Myocyte (in vitro differentiated cells): ENCODE data around the gene OVAAL. TPM values are rescaled to one million over a fixed set of nuclear protein-coding genes. Genes with fewer than 3 reads are reported as not detected.

Experiments
- DNase-seq: peaks from one replicate; pipeline ENCODE4 v3.0.0-alpha.2; 2012; ENCODE audit warnings: low read depth
- total RNA-seq: library from RNA; depleted of rRNA; stranded (reverse); fragments of >200 nt; gene quantifications from 2 replicates; pipeline ENCODE4 v1.2.3, GENCODE V29; 2014

OVAAL gene
- total RNA-seq, 1 donor from 2014 or later, result 3.3 TPM

- no peak for DNase-seq
These were observed 9.4 kb downstream of the OVAAL start for GRCh38 chr1:180568184-180568583.

GRCh38 chr1:180571060-180571831, 12.5 kb downstream of the OVAAL start:
- DNase-seq, result peak; percentile 37

- no peak for DNase-seq
These were observed 13.3 kb downstream of the OVAAL start for GRCh38 chr1:180571832-180572636.

DNA sequence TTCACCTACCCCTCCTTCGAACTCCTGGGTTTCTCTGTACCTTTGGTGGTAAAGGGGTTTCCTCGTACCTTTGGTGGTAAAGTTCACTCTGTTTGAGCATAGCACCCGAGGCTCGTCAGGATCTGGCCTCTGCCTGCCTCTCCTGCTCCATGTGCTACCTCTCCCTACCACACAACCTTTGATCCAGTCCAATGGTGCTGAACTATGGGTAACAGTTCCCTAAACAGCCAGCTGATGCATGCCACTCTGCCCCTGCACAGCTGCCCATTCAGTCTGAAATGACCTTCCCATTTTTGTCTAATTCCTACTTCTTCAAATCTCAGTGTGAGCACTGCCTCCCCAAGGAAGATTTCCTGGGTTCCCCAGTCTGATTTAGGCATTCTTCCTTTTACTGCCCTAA, 14.0 kb downstream of the OVAAL start:
- DNase-seq, result no peak

- DNase-seq, result no peak
These were observed 15.4 kb downstream of the OVAAL start for GRCh38 chr1:180574031-180574713.

GRCh38 chr1:180577361-180577760, 18.6 kb downstream of the OVAAL start:
- DNase-seq, result no peak

GRCh38 chr1:180579961-180580611, 21.3 kb downstream of the OVAAL start:
- no peak for DNase-seq

- no peak for DNase-seq
These were observed 22.9 kb downstream of the OVAAL start for GRCh38 chr1:180581635-180582039.

DNA sequence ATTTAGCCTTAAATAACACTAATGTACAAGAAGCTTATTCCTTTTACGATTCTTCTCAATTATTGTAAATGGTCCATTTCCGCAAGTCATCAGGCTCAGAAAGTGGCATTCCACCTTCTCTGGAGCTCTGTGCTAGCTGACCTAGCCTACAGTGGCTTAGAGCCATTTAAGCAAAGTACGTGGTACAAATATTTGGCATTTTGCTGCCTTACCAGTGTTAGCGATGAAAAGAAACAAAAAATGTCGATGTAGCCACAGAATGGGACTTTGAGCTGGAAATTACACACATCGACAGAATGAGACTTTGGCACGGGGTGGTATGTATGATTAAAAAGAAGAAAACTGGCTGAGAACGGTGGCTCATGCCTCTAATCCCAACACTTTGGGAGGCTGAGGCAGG, 26.1 kb downstream of the OVAAL start:
- DNase-seq, result no peak

- no peak for DNase-seq
These were observed 27.2 kb downstream of the OVAAL start for GRCh38 chr1:180585994-180586359.

DNA sequence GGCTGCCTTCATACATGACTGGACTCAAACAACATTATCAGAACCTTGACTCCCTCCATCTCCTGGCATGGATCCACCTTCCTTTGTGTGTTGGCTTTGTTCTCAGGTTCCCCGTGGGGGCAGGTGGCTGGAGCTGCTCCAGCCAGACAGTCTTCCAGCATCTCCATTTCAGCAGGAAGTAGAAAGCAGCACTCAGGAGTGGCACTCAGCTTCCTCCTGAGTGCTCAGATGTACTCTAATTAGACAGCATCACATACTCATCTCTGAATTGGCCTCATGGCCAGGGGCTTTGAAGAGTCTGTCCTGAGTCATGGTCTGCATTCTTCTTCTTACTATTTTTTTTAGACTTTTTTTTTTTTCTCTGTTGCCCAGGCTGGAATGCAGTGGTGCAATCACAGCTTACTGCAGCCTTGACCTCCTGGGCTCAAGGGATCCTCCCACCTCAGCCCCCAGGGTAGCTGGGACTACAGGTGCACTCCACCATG, 27.9 kb downstream of the OVAAL start:
- peak; percentile 42 for DNase-seq

- DNase-seq, result no peak
These were observed 29.4 kb downstream of the OVAAL start for GRCh38 chr1:180588121-180588520.

DNA sequence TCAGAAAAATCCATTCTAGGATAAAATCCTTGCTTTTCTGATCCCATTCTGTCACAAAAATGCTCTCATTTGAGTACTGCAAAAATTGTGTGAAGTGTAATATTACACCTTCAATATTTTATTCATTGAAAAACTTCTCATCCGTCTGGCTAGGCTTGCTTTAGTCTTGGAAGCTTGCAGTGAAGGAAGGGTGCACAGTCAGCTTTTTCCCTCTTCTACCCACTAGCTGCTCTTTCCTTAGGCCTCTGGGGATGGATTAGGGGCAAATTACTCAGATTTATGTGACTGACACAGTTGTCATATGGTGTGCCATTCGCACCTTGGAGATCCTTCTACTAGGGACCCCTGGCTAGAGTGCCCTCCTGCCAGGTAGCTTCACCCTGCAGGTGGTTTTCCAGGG, 32.1 kb downstream of the OVAAL start:
- DNase-seq, result no peak

DNA sequence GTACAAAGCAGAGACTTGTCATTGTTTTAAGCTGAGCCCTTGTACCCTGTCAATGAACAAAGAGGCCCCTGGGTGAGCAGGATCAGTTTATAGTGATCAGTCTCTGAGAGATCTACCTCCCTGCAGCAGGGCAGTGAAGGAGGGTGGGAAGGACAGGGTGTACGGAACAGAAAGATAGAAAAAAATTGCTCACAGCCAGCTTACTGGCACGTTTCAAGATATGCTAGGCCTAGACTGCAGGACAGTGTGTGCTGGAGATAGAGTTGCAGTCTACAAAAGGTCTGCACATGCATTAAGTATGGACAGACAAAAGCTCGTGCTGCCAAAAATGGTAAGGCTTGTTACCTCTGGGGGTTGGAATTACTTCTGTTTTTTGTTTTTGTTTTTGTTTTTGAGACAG, 34.6 kb downstream of the OVAAL start:
- DNase-seq, result no peak

DNA sequence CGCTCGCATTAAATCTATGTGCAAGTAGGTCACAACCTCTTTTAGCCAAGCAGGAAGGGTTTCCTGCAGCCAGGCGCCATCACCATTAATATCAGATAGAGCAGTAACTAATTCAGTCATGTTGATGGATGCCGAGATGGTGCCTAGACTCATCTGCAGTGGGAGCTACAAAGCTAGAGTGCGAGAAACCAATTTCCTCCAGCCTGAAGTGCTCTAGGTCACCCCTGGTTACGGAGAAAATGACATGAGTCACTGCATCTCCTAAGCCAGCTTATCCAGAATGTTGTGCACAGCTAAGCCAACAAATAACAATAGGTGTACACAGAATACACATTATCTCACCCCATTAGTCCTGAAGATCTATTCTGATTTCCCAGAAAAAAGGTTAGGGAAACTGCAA, 36.0 kb downstream of the OVAAL start:
- DNase-seq, result no peak

DNA sequence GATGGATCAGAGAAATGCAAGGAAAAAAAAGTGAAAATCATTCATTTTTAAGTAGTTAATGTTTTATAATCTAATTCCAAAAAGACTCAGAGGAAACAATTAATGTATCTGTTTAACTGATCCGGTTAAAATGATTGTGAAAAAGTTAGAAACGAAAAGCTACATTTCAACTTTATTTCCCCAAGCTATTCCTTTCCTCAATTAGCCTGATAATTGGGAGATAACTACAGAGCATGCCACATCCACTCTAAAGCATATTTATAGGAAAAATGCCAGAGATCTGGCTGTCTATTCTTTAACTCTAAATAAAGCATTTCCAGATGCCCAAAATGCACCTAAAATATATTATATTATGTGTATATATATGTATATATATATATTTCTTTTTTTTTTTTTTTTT, 37.2 kb downstream of the OVAAL start:
- no peak for DNase-seq

- DNase-seq, result no peak
These were observed 38.8 kb downstream of the OVAAL start for GRCh38 chr1:180597520-180597919.

DNA sequence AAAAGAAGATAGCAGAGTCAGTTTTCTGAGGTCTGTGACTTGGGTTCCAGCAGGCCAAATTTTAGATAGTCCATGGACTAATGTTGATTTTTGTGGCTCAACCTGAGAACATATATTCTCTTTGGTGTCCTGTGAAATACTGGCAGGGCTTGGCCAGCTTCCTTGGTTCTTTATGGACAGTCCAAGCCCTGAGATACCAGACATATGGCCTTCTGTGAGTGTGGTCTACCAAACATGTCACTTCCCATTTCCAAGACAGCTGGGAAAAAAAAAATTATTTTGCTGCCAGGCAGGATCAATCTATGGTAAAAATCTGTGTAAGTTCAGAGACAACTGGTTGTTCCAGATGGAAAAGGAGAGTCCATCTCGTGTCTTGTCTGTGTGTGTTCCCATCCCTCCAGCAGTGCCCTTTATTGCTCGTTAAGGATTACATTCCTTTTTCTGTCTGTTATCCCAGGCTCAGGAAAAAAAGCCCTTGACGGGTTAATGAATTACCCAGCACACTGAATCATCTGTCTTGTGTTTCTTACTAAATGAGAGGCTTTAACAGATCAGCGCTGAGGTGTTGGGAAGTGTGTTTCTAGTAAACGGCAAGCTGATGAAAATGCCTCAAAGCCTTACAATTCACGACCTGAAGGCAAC, 39.7 kb downstream of the OVAAL start:
- DNase-seq, result no peak

- DNase-seq, result no peak
These were observed 41.6 kb downstream of the OVAAL start for GRCh38 chr1:180600343-180600742.

DNA sequence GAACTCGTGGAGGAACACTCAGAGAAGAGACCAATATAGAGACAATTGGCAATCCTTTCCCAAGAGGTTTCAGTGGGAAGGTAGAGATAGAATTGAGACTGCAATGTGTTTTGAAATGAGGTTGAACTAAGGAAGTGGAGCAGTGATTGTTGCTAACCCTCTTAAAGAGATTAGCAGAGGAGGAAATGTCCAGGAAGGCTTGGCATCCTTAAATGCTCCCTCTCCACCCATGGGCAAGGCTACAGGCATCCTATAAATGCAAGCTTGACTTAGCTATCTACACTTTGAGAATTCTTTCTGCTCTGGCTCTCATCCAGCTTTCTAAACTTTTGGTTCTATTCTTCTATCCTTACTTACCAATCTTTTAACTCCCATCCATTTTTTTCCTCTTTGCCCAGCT, 42.7 kb downstream of the OVAAL start:
- DNase-seq, result no peak
